CD4-positive, alpha-beta T cell (primary cell): ENCODE results near the gene SPRR1B. TPM values are rescaled to one million over a fixed set of nuclear protein-coding genes. Genes with fewer than 3 reads are reported as not detected.
"Not testable (repeated sequence)": the region's sequence is repeated elsewhere in the genome, so short reads cannot be mapped to it uniquely, and the experiment has no call there.

Experiments
- ATAC-seq: fragments of 200-7000 bp; cut with Tn5 transposase; one replicate; pipeline ENCODE4 v1.10.0; 2022; ENCODE audit warnings: mild to moderate bottlenecking; ENCODE audit not compliant: poor library complexity
- CTCF ChIA-PET: fragments of 350-600 bp; sonication (Branson Sonifier 250); formaldehyde crosslinking; loops from one replicate; lab custom pipeline; 2021; ENCODE audit warnings: antibody characterized with exemption, inconsistent platforms; lab: Charles Lee
- POLR2A ChIA-PET: fragments of 350-600 bp; sonication (Branson Sonifier 250); formaldehyde crosslinking; loops from one replicate; lab custom pipeline; 2021; ENCODE audit warnings: antibody characterized with exemption, inconsistent platforms; lab: Charles Lee
- DNase-seq, 14 experiments: peaks; one replicate each; pipeline ENCODE4 v3.0.0-alpha.2; 2013 to 2020; ENCODE audit warnings: mixed read lengths in 2 of 14
- H3K27ac ChIP-seq, 2 donors: one replicate each; pipeline versions ENCODE4 v1.5.1 to v1.7.0; 2013; ENCODE audit warnings: low read length in 2 of 2, low read depth in 1 of 2, mild to moderate bottlenecking in 1 of 2
- H3K27me3 ChIP-seq, 2 experiments: 1 replicate in 1 of 2; 2 replicates in 1 of 2; pipeline versions ENCODE4 v1.6.1 to v1.7.0; 2013; ENCODE audit warnings: low read length in 2 of 2, control low read depth in 1 of 2, mild to moderate bottlenecking in 1 of 2, moderate library complexity in 1 of 2; ENCODE audit not compliant: insufficient read depth in 2 of 2, control insufficient read depth in 1 of 2
- H3K36me3 ChIP-seq: one replicate; pipeline ENCODE4 v1.6.1; 2013; ENCODE audit warnings: low read length, control low read depth; ENCODE audit not compliant: insufficient read depth
- H3K4me1 ChIP-seq: one replicate; pipeline ENCODE4 v1.6.1; 2013; ENCODE audit warnings: low read length, control low read depth; ENCODE audit not compliant: insufficient read depth
- H3K4me3 ChIP-seq: one replicate; pipeline ENCODE4 v1.5.1; 2013; ENCODE audit warnings: mild to moderate bottlenecking, low read length, moderate library complexity
- H3K9me3 ChIP-seq, 2 experiments: 1 replicate in 1 of 2; 2 replicates in 1 of 2; pipeline versions ENCODE4 v1.6.1 to v1.7.0; 2013; ENCODE audit warnings: low read length in 2 of 2, mild to moderate bottlenecking in 2 of 2, control low read depth in 1 of 2, moderate library complexity in 1 of 2; ENCODE audit not compliant: control insufficient read depth in 1 of 2, insufficient read depth in 1 of 2
- H3K27ac Mint-ChIP-seq: one replicate; pipeline ENCODE4 v1.8.0; 2020; ENCODE audit warnings: mixed read lengths
- H3K27me3 Mint-ChIP-seq: one replicate; pipeline ENCODE4 v1.8.0; 2021; ENCODE audit warnings: mixed read lengths
- H3K36me3 Mint-ChIP-seq: one replicate; pipeline ENCODE4 v1.8.0; 2021; ENCODE audit warnings: low read depth, mixed read lengths
- H3K4me1 Mint-ChIP-seq: one replicate; pipeline ENCODE4 v1.8.0; 2021; ENCODE audit warnings: low read depth, mixed read lengths
- H3K4me3 Mint-ChIP-seq: one replicate; pipeline ENCODE4 v1.8.0; 2020; ENCODE audit warnings: mild to moderate bottlenecking, mixed read lengths
- H3K9me3 Mint-ChIP-seq: one replicate; pipeline ENCODE4 v1.8.0; 2020; ENCODE audit warnings: mixed read lengths
- CTCF ChIP-seq: fragments of 200-600 bp; IDR thresholded peaks from one replicate; pipeline ENCODE4 v1.8.0; 2022; ENCODE audit warnings: antibody characterized with exemption, mild to moderate bottlenecking
- intact Hi-C, 2 experiments: fragments of 100-400 bp; cut with DNase I in 1 of 2; cut with micrococcal nuclease in 1 of 2; formaldehyde crosslinking; loops; one replicate each; pipeline versions ENCODE4 v1.15.1 to v1.9.0; 2023 to 2025; cut with DNase I, micrococcal nuclease
- total RNA-seq, 174 experiments: library from RNA in 2 of 174; stranded (reverse) in 2 of 174; gene quantifications; one replicate each; pipeline ENCODE4 v1.2.3 and lab custom pipeline; 2021 to 2026

Gene SPRR1B
- total RNA-seq, 2 experiments from 2014 or later, result not detected

GRCh38 chr1:153035211-153035610 lies 4.2 kb downstream of the SPRR1B start:
- H3K9me3 Mint-ChIP-seq, result no peaks in the 10 kb centered on the region
- DNase-seq, result no peak
- ChIA-PET CTCF (no interaction called here), POLR2A (no interaction called here)
- no peaks in the 10 kb centered on the region for H3K9me3 ChIP-seq
- H3K36me3 Mint-ChIP-seq, result no peaks in the 10 kb centered on the region
- no peak overlapping the region for H3K4me3 ChIP-seq
- H3K27ac Mint-ChIP-seq, result no peak overlapping the region
- TF ChIP-seq CTCF, result no peak
- intact Hi-C loops, result no loop called here
- no peaks in the 10 kb centered on the region for H3K4me1 ChIP-seq
- no peaks in the 10 kb centered on the region for H3K27me3 ChIP-seq
- no peak overlapping the region for H3K4me3 Mint-ChIP-seq
- H3K27ac ChIP-seq, result no peak overlapping the region
- ATAC-seq, result no peak
- H3K36me3 ChIP-seq, result no peaks in the 10 kb centered on the region
- no peaks in the 10 kb centered on the region for H3K4me1 Mint-ChIP-seq
- H3K27me3 Mint-ChIP-seq, result peaks cover 35% of the 10 kb centered on the region

- intact Hi-C loops, result no loop called here
- DNase-seq (no peak), ATAC-seq (no peak)
- H3K4me1 ChIP-seq, result no peaks in the 10 kb centered on the region
- Mint-ChIP-seq H3K27me3 (peaks cover 65% of the 10 kb centered on the region), H3K27ac (no peak within 1 kb of the TSS), H3K9me3 (no peaks in the 10 kb centered on the region), H3K4me3 (no peak within 1 kb of the TSS), H3K36me3 (no peaks in the 10 kb centered on the region), H3K4me1 (no peaks in the 10 kb centered on the region)
- H3K4me3 ChIP-seq, result no peak within 1 kb of the TSS
- POLR2A ChIA-PET, result no interaction called here
- no peak for TF ChIP-seq CTCF
- CTCF ChIA-PET, result no interaction called here
- peaks cover 0 to 6% of the 10 kb centered on the region in 2 experiments for H3K27me3 ChIP-seq
- no peak within 1 kb of the TSS for H3K27ac ChIP-seq
- H3K36me3 ChIP-seq, result no peaks in the 10 kb centered on the region
- no peaks in the 10 kb centered on the region for H3K9me3 ChIP-seq
Measured at GRCh38 chr1:153040950-153041631, 10.1 kb downstream of the SPRR1B start, which contains the start of gene SPRR2D. Gene SPRR2D, minus strand, starts transcription at chr1:153041120. Its CDS starts 774 bp downstream, at chr1:153040346.

- H3K27me3 ChIP-seq, result peaks cover 5 to 10% of the 10 kb centered on the region in 2 experiments
- H3K4me1 ChIP-seq, result no peaks in the 10 kb centered on the region
- H3K27ac Mint-ChIP-seq, result no peak overlapping the region
- peaks cover 0 to 8% of the 10 kb centered on the region in 2 experiments for H3K9me3 ChIP-seq
- no peaks in the 10 kb centered on the region for H3K36me3 ChIP-seq
- no peak overlapping the region for H3K27ac ChIP-seq
- no peak overlapping the region for H3K4me3 Mint-ChIP-seq
- POLR2A ChIA-PET, result no interaction called here
- DNase-seq, result no peak
- intact Hi-C loops, result no loop called here
- H3K36me3 Mint-ChIP-seq, result no peaks in the 10 kb centered on the region
- H3K4me1 Mint-ChIP-seq, result no peaks in the 10 kb centered on the region
- H3K4me3 ChIP-seq, result no peak overlapping the region
- TF ChIP-seq CTCF, result no peak
- peaks cover 71% of the 10 kb centered on the region for H3K27me3 Mint-ChIP-seq
- H3K9me3 Mint-ChIP-seq, result no peaks in the 10 kb centered on the region
- CTCF ChIA-PET, result no interaction called here
- no peak for ATAC-seq
Measured at GRCh38 chr1:153049211-153049610, 18.2 kb downstream of the SPRR1B start.

GRCh38 chr1:153056111-153056510 lies 25.1 kb downstream of the SPRR1B start:
- H3K36me3 ChIP-seq, H3K4me1 Mint-ChIP-seq, H3K27ac Mint-ChIP-seq, H3K4me3 Mint-ChIP-seq, CTCF ChIA-PET, intact Hi-C loops, ATAC-seq, H3K9me3 Mint-ChIP-seq, H3K4me1 ChIP-seq, H3K4me3 ChIP-seq, H3K9me3 ChIP-seq, POLR2A ChIA-PET, H3K36me3 Mint-ChIP-seq, DNase-seq, H3K27ac ChIP-seq: not testable (repeated sequence)
- H3K27me3 Mint-ChIP-seq, result peaks cover 75% of the 10 kb centered on the region
- peaks cover 0 to 16% of the 10 kb centered on the region in 2 experiments for H3K27me3 ChIP-seq
